IMR-90 (cell line): Measurements from ENCODE around the gene SMIM5. TPM values are rescaled to one million over a fixed set of nuclear protein-coding genes. Genes with fewer than 3 reads are reported as not detected.

Experiments
- ATAC-seq: fragments of 200-7000 bp; cut with Tn5 transposase; 2 replicates; pipeline ENCODE4 v1.9.1; 2020; ENCODE audit warnings: low read depth, mild to moderate bottlenecking, moderate library complexity
- BruUV-seq: library from RNA; stranded (reverse); fragments of 400-500 nt; replicated peaks from 2 replicates; lab custom pipeline; 2021; lab: Mats Ljungman, UMichigan
- CTCF ChIA-PET: fragments of 300-600 bp; formaldehyde crosslinking; extraction: SDS; loops from one replicate; lab custom pipeline; 2021; ENCODE audit warnings: antibody characterized with exemption; lab: Yijun Ruan, JAX
- POLR2A ChIA-PET: fragments of 300-600 bp; sonication (Branson Sonifier 250); formaldehyde crosslinking; loops from one replicate; lab custom pipeline; 2022; ENCODE audit warnings: antibody characterized with exemption; ENCODE audit not compliant: unreplicated experiment; lab: Charles Lee
- DNase-seq: peaks from one replicate; pipeline ENCODE4 v3.0.0; 2013
- H2AFZ ChIP-seq: replicated peaks from 2 replicates; pipeline ENCODE3; 2013; ENCODE audit warnings: low read length, mild to moderate bottlenecking; ENCODE audit not compliant: poor library complexity
- H2AK5ac ChIP-seq: 2 replicates; pipeline ENCODE4 v1.6.1; 2013; ENCODE audit warnings: low read depth, low read length, inconsistent platforms
- H2AK9ac ChIP-seq: replicated peaks from 2 replicates; pipeline ENCODE3; 2013; ENCODE audit warnings: mild to moderate bottlenecking, low read depth, low read length, moderate library complexity; ENCODE audit not compliant: poor library complexity
- H2BK120ac ChIP-seq: 2 replicates; pipeline ENCODE4 v1.6.1; 2013; ENCODE audit warnings: low read depth, low read length, inconsistent platforms
- H2BK15ac ChIP-seq: 3 replicates; pipeline ENCODE4 v1.6.1; 2013; ENCODE audit warnings: low read depth, low read length, inconsistent platforms
- H2BK20ac ChIP-seq: 2 replicates; pipeline ENCODE4 v1.6.1; 2013; ENCODE audit warnings: low read depth, mild to moderate bottlenecking, inconsistent platforms, low read length, moderate library complexity
- H2BK5ac ChIP-seq: 2 replicates; pipeline ENCODE4 v1.6.1; 2013; ENCODE audit warnings: mild to moderate bottlenecking, low read depth, low read length, inconsistent platforms; ENCODE audit not compliant: poor library complexity, severe bottlenecking
- H3K14ac ChIP-seq: replicated peaks from 2 replicates; pipeline ENCODE4 v1.6.1; 2013; ENCODE audit warnings: low read depth, low read length, inconsistent platforms
- H3K18ac ChIP-seq: 2 replicates; pipeline ENCODE4 v1.6.1; 2013; ENCODE audit warnings: low read depth, low read length, control low read depth
- H3K23ac ChIP-seq: 2 replicates; pipeline ENCODE4 v1.6.1; 2013; ENCODE audit warnings: low read depth, low read length, inconsistent platforms
- H3K27ac ChIP-seq: 2 replicates; pipeline ENCODE4 v1.5.1; 2013; ENCODE audit warnings: mild to moderate bottlenecking, control low read depth, low read length; ENCODE audit not compliant: insufficient read depth
- H3K27me3 ChIP-seq: 2 replicates; pipeline ENCODE4 v1.6.1; 2013; ENCODE audit warnings: low read length; ENCODE audit not compliant: control insufficient read depth, insufficient read depth
- H3K36me3 ChIP-seq: 2 replicates; pipeline ENCODE4 v1.6.1; 2013; ENCODE audit warnings: low read length, mixed read lengths; ENCODE audit not compliant: control insufficient read depth, insufficient read depth
- H3K4ac ChIP-seq: 2 replicates; pipeline ENCODE4 v1.6.1; 2013; ENCODE audit warnings: low read depth, low read length, inconsistent platforms
- H3K4me1 ChIP-seq: 2 replicates; pipeline ENCODE4 v1.6.1; 2013; ENCODE audit warnings: low read length, mixed read lengths; ENCODE audit not compliant: control insufficient read depth, insufficient read depth
- H3K4me2 ChIP-seq: 2 replicates; pipeline ENCODE4 v1.6.1; 2013; ENCODE audit warnings: low read depth, mild to moderate bottlenecking, control low read depth, low read length, moderate library complexity
- H3K4me3 ChIP-seq: 2 replicates; pipeline ENCODE4 v1.5.1; 2013; ENCODE audit warnings: low read depth, mild to moderate bottlenecking, control low read depth, low read length, moderate library complexity; ENCODE audit not compliant: insufficient read depth
- H3K56ac ChIP-seq: 2 replicates; pipeline ENCODE4 v1.6.1; 2013; ENCODE audit warnings: low read length, inconsistent platforms; ENCODE audit not compliant: insufficient read depth; ENCODE audit errors: extremely low read depth
- H3K79me1 ChIP-seq, 2 experiments: 2 replicates each; pipeline ENCODE4 v1.6.1; 2013; ENCODE audit warnings: low read length in 2 of 2, inconsistent platforms in 1 of 2, low read depth in 1 of 2
- H3K9ac ChIP-seq: 2 replicates; pipeline ENCODE4 v1.6.1; 2013; ENCODE audit warnings: low read depth, low read length, control low read depth
- H3K9me1 ChIP-seq: 2 replicates; pipeline ENCODE4 v1.6.1; 2013; ENCODE audit warnings: low read length, inconsistent platforms; ENCODE audit not compliant: insufficient read depth
- H3K9me3 ChIP-seq: 2 replicates; pipeline ENCODE4 v1.6.1; 2013; ENCODE audit warnings: low read length; ENCODE audit not compliant: control insufficient read depth, insufficient read depth
- H4K20me1 ChIP-seq: 2 replicates; pipeline ENCODE4 v1.6.1; 2013; ENCODE audit warnings: low read length, inconsistent platforms; ENCODE audit not compliant: insufficient read depth
- H4K5ac ChIP-seq: 2 replicates; pipeline ENCODE4 v1.6.1; 2013; ENCODE audit warnings: mild to moderate bottlenecking, low read depth, low read length, control low read depth
- H4K8ac ChIP-seq, 2 experiments: 2 replicates each; pipeline ENCODE4 v1.6.1; 2013; ENCODE audit warnings: low read depth in 2 of 2, low read length in 2 of 2, control low read depth in 1 of 2, inconsistent platforms in 1 of 2
- H4K91ac ChIP-seq: 2 replicates; pipeline ENCODE4 v1.6.1; 2013; ENCODE audit warnings: low read depth, low read length, inconsistent platforms; ENCODE audit not compliant: insufficient read depth
- BHLHE40 ChIP-seq: fragments of 150-350 bp; IDR thresholded peaks from 2 replicates; pipeline ENCODE4 v1.6.1; 2016; ENCODE audit warnings: mild to moderate bottlenecking, low read depth, low read length
- CEBPB ChIP-seq: IDR thresholded peaks from 2 replicates; pipeline ENCODE4 v1.6.1; 2012; ENCODE audit warnings: low read depth, low read length, improper control_type of control experiment
- CHD1 ChIP-seq: IDR thresholded peaks from 2 replicates; pipeline ENCODE4 v1.6.1; 2012; ENCODE audit warnings: low read depth, low read length, improper control_type of control experiment
- CTCF ChIP-seq: conservative IDR thresholded peaks from 2 replicates; pipeline ENCODE4 v1.5.1; 2012; ENCODE audit warnings: mild to moderate bottlenecking, low read depth, low read length, improper control_type of control experiment
- FOS ChIP-seq: fragments of 150-350 bp; IDR thresholded peaks from 2 replicates; pipeline ENCODE4 v1.6.1; 2016; ENCODE audit warnings: low read depth, low read length
- MAFK ChIP-seq: IDR thresholded peaks from 2 replicates; pipeline ENCODE4 v1.6.1; 2012; ENCODE audit warnings: low read depth, low read length, improper control_type of control experiment
- MAZ ChIP-seq: IDR thresholded peaks from 2 replicates; pipeline ENCODE4 v1.6.1; 2012; ENCODE audit warnings: low read depth, mild to moderate bottlenecking, low read length, improper control_type of control experiment, moderate library complexity, borderline replicate concordance
- MXI1 ChIP-seq: IDR thresholded peaks from 2 replicates; pipeline ENCODE4 v1.6.1; 2012; ENCODE audit warnings: low read depth, mild to moderate bottlenecking, low read length, moderate library complexity, borderline replicate concordance
- NFE2L2 ChIP-seq: fragments of 150-350 bp; IDR thresholded peaks from 2 replicates; pipeline ENCODE4 v1.6.1; 2016; ENCODE audit warnings: low read depth, mild to moderate bottlenecking, low read length
- POLR2A ChIP-seq: IDR thresholded peaks from 2 replicates; pipeline ENCODE4 v1.6.1; 2012; ENCODE audit warnings: mild to moderate bottlenecking, low read depth, low read length
- RAD21 ChIP-seq: IDR thresholded peaks from 2 replicates; pipeline ENCODE4 v1.6.1; 2012; ENCODE audit warnings: low read length, improper control_type of control experiment
- RCOR1 ChIP-seq: IDR thresholded peaks from 2 replicates; pipeline ENCODE4 v1.6.1; 2012; ENCODE audit warnings: mild to moderate bottlenecking, low read length, improper control_type of control experiment; ENCODE audit not compliant: insufficient replicate concordance
- RFX5 ChIP-seq: IDR thresholded peaks from 2 replicates; pipeline ENCODE4 v1.8.0; 2012; ENCODE audit warnings: low read depth, mild to moderate bottlenecking, low read length, moderate library complexity
- SMC3 ChIP-seq: fragments of 150-350 bp; IDR thresholded peaks from 2 replicates; pipeline ENCODE4 v1.6.1; 2016; ENCODE audit warnings: low read depth, mild to moderate bottlenecking, antibody characterized with exemption, low read length, moderate library complexity
- WGBS, 2 experiments: methylation state at CpG; one replicate each; pipeline versions ENCODE4 v1.1.5 to v1.1.7; 2013; ENCODE audit warnings: missing lambda C conversion rate in 2 of 2; ENCODE audit not compliant: insufficient read length in 1 of 2; ENCODE audit errors: extremely low coverage in 2 of 2; 5-methylcytosine and 5-hydroxymethylcytosine counted together
- dilution Hi-C: fragments of 300-500 bp; cut with HindIII; formaldehyde crosslinking; loops from one replicate; pipeline ENCODE4 v1.14.3; 2018; ENCODE audit warnings: low sequenced_read_pairs; ENCODE audit not compliant: unreplicated experiment
- in situ Hi-C: fragments of 300-500 bp; cut with MboI; formaldehyde crosslinking; loops from 3 replicates; pipeline ENCODE4 v1.14.3; 2019; ENCODE audit warnings: low sequenced_read_pairs, inconsistent platforms, mixed read lengths
- intact Hi-C: fragments of 100-400 bp; cut with micrococcal nuclease; formaldehyde crosslinking; loops from 2 replicates; pipeline ENCODE4 v1.10.0; 2022
- polyA plus RNA-seq, 3 experiments: library from polyadenylated mRNA; depleted of rRNA; stranded (reverse); fragments of >200 nt; gene quantifications; 2 replicates each; pipeline ENCODE4 v1.2.3, GENCODE V29; 2012; ENCODE audit warnings: low replicate concordance in 1 of 3
- total RNA-seq: library from RNA; depleted of rRNA; stranded (reverse); fragments of >200 nt; gene quantifications from 2 replicates; pipeline ENCODE4 v1.2.3, GENCODE V29; 2012
- TF ChIP-seq, protein P1 (sequence below): fragments of 150-350 bp; IDR thresholded peaks from 2 replicates; pipeline ENCODE4 v1.6.1; 2016; ENCODE audit warnings: low read depth, mild to moderate bottlenecking, low read length, moderate library complexity, borderline replicate concordance
- TF ChIP-seq, protein P2 (sequence below): fragments of 150-350 bp; IDR thresholded peaks from 2 replicates; pipeline ENCODE4 v1.6.1; 2017; ENCODE audit warnings: mild to moderate bottlenecking, antibody characterized with exemption, low read length, low read depth

SMIM5 gene
- total and polyA plus RNA-seq, 2 of the 4 experiments (the other 2 are of a cell fraction), result not detected

DNA sequence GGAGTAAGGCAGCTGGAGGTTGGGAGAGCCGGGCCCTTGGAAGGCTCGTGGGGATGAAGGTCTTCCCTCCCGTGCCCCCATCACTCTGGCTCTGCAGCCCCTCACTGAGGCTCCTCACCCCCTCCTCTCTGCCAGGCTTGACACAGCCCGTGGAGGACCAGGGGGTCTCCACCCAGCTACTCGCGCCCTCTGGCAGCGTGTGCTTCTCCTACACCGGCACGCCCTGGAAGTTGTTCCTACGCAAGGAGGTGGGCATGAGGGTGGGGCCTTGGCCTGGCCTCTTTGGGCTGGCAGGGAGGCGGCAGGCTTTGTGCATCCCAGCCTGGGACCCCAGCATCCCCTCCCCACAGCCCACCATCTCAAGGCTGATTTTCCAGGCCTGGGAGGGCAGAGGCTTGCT, 15.6 kb upstream of the SMIM5 start:
- ChIA-PET POLR2A (no interaction called here), CTCF (no interaction called here)
- H3K27me3 ChIP-seq, result peaks cover 14% of the 10 kb centered on the region; the same call in 1 of the 2 replicates
- H2BK120ac ChIP-seq, result no peak overlapping the region
- dilution Hi-C loops, result no loop called here
- no peak overlapping the region for H4K91ac ChIP-seq
- no peaks in the 10 kb centered on the region for H4K20me1 ChIP-seq
- H4K8ac ChIP-seq, result no peak overlapping the region
- no peaks in the 10 kb centered on the region for H3K9me3 ChIP-seq
- H2BK15ac ChIP-seq, result no peak overlapping the region
- H3K4me3 ChIP-seq, result no peak overlapping the region
- H3K4me2 ChIP-seq, result no peak overlapping the region
- H2BK5ac ChIP-seq, result no peak overlapping the region
- H3K4me1 ChIP-seq, result peaks cover 5% of the 10 kb centered on the region; the same call in 1 of the 2 replicates
- no TSS peak for BruUV-seq
- H3K79me1 ChIP-seq, result no peaks in the 10 kb centered on the region
- in situ Hi-C loops, result no loop called here
- no peak overlapping the region for H2BK20ac ChIP-seq
- no peak overlapping the region for H2AFZ ChIP-seq
- ATAC-seq (no peak), DNase-seq (no peak)
- no peak overlapping the region for H3K4ac ChIP-seq
- H3K14ac ChIP-seq, result no peak overlapping the region
- no peak overlapping the region for H3K23ac ChIP-seq
- H3K9ac ChIP-seq, result no peak overlapping the region
- H3K9me1 ChIP-seq, result no peaks in the 10 kb centered on the region
- H3K27ac ChIP-seq, result no peak overlapping the region
- H2AK5ac ChIP-seq, result no peak overlapping the region
- no peaks in the 10 kb centered on the region for H3K36me3 ChIP-seq
- no peak overlapping the region for H4K5ac ChIP-seq
- intact Hi-C loops, result no loop called here
- H3K18ac ChIP-seq, result no peak overlapping the region
- no peak overlapping the region for H2AK9ac ChIP-seq
- H3K56ac ChIP-seq, result no peak overlapping the region
- WGBS, 2 experiments, result no CpG with 5 or more reads among the region's 11 CpGs
- no peak for TF ChIP-seq POLR2A
- TF ChIP-seq RCOR1, result no peak
- no peak for TF ChIP-seq CHD1
- no peak for TF ChIP-seq RAD21
- TF ChIP-seq, protein P1, sequence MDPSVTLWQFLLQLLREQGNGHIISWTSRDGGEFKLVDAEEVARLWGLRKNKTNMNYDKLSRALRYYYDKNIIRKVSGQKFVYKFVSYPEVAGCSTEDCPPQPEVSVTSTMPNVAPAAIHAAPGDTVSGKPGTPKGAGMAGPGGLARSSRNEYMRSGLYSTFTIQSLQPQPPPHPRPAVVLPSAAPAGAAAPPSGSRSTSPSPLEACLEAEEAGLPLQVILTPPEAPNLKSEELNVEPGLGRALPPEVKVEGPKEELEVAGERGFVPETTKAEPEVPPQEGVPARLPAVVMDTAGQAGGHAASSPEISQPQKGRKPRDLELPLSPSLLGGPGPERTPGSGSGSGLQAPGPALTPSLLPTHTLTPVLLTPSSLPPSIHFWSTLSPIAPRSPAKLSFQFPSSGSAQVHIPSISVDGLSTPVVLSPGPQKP, result no peak
- no peak for TF ChIP-seq NFE2L2
- TF ChIP-seq, protein P2, sequence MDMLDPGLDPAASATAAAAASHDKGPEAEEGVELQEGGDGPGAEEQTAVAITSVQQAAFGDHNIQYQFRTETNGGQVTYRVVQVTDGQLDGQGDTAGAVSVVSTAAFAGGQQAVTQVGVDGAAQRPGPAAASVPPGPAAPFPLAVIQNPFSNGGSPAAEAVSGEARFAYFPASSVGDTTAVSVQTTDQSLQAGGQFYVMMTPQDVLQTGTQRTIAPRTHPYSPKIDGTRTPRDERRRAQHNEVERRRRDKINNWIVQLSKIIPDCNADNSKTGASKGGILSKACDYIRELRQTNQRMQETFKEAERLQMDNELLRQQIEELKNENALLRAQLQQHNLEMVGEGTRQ, result no peak
- TF ChIP-seq SMC3, result no peak
- TF ChIP-seq RFX5, result no peak
- no peak for TF ChIP-seq MAFK
- no peak for TF ChIP-seq MAZ
- TF ChIP-seq FOS, result no peak
- TF ChIP-seq MXI1, result no peak
- no peak for TF ChIP-seq BHLHE40
- no peak for TF ChIP-seq CEBPB
- TF ChIP-seq CTCF, result no peak
